ENCODE results near the gene RRP9.
A peak's percentile ranks its signal among the peaks of the same experiment; 100 is the strongest.

RRP9 gene

DNA sequence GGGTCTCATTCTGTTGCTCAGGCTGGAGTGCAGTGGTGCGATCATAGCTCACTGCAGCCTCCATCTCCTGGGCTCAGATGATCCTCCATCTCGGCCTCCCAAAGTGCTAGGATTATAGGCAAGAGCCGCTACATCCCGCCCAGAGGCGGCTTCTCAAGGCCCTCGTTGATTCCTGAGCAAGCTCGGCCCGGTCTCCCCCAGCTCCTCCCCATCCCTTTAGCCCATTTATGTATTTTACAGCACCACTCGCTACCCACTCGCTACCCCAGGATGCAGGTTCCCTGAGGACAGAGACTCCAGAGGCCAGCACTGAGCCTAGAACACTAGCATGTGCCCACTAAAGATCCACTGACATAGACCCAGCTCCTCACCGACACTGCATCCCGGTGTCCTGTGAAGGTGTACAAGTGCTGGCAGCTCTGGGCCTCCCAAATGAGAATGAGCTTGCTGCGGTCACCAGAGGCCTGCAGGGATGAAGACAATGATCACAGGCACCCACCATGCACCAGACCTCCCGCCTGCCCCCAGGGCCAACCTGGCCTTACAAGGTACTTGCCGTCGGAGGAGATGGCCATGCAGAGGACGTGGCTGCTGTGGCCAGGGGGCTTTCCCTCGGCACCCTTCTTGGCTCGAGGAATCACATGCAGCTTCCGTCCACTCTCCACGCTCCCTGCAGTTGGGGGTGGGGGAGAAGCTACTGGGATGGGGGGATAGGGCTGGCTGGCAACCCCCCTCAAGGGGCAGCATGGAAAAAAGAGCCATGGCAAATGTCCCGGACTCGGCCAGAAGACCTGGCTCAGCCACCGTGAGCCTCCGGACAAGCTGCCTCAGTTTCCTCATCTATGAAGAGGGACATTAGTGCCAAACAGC, 5.6 kb downstream of the RRP9 start:
- H3K4me3 ChIP-seq: no peak overlapping the region
- DNase-seq: peak in 1 of 2 donors; percentile 35
- H3K4me1 ChIP-seq: peaks cover 0 to 14% (median 13%) of the 10 kb centered on the region in 4 donors
- no peak overlapping the region for H3K27ac ChIP-seq
- intact Hi-C loops (cut with DNase I; ENCODE audit: low total_unique reads): no loop called here
- TF ChIP-seq, protein P1, sequence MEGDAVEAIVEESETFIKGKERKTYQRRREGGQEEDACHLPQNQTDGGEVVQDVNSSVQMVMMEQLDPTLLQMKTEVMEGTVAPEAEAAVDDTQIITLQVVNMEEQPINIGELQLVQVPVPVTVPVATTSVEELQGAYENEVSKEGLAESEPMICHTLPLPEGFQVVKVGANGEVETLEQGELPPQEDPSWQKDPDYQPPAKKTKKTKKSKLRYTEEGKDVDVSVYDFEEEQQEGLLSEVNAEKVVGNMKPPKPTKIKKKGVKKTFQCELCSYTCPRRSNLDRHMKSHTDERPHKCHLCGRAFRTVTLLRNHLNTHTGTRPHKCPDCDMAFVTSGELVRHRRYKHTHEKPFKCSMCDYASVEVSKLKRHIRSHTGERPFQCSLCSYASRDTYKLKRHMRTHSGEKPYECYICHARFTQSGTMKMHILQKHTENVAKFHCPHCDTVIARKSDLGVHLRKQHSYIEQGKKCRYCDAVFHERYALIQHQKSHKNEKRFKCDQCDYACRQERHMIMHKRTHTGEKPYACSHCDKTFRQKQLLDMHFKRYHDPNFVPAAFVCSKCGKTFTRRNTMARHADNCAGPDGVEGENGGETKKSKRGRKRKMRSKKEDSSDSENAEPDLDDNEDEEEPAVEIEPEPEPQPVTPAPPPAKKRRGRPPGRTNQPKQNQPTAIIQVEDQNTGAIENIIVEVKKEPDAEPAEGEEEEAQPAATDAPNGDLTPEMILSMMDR (IDR thresholded peaks at IDR 0.05): no peak
- peaks cover 45 to 76% (median 61%) of the 10 kb centered on the region in 3 donors for H3K36me3 ChIP-seq
- no peaks in the 10 kb centered on the region for H3K9me3 ChIP-seq
- H3K27me3 ChIP-seq: no peaks in the 10 kb centered on the region

DNA sequence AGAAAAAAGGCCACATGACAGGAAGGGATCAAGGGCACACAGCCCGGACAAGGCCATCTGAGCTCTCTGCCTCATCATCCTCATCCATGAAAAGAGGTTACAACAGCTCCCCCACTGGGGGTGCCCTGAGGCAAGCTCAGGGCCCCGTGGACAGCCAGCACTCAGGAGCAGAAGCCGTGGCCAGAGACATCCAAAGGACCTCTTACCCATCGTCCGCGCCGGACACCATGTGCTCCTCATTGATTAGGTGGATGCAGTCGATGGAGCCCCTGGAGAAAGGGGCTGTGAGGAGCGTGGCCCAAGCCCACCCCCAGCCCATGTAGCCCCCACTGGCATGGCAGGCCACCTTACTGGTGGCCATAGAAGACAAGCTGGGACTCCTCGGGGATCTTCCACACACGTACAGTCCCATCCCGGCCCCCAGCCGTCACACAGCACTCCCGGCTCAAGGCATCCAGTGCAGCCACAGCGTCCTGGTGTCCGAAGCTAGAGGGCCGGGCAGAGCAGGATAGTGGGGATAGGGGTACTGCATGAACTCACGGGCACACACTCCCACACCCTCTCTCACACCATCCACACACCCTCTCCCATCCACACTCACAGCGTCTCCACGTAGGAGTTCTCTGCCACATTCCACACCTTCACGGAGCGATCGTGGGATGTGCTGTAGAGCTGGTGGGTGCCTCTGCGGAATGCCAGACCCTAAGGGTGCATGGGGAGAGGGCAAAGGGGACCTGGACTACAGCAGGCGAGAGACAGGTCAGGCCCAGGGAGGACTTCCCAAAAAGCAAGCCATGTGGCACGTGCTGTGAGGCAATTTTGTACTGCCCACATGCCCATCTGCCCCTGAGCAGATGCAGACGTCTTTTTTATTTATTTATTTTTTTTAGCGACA, 6.5 kb downstream of the RRP9 start:
- intact Hi-C loops (cut with DNase I; ENCODE audit: low total_unique reads): no loop called here

DNA sequence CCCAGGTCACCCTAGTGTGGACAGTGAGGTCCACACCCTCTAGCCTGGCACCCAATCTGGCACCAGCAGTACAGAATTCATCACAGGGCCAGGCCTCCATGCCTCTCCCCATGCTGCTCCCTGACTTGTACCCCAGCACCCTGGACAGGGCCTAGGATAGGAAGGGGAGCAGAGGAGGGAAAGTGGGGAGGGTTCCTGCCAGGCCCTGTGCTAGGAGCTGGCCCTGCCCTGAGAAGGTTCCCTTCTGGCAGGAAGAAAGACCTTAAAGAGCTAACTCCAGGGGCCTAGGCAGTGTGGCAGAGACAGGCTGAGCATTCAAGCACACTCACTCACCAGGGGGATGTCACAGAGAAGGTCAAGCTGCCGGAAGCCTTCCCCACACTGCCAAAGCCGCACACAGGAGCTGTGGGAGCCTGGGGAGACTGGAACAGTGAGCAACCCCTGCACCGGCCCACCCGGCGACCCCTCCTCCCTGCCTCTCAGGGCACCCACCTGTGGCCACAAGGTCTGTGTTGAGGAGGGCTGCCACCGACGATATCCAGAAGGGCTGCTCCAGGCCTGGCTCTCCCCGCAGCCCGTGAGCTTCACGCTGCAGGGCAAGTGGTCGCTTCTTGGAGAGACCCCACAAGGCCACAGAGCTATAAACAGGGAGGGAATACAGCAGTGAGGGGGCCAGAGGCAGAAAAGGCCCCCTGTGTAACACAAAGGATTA, 7.4 kb downstream of the RRP9 start:
- no peak overlapping the region for H3K4me3 ChIP-seq
- H3K36me3 ChIP-seq: peaks cover 45 to 76% (median 61%) of the 10 kb centered on the region in 3 donors
- H3K27ac ChIP-seq: no peak overlapping the region
- TF ChIP-seq, protein P1 (IDR thresholded peaks at IDR 0.05): no peak
- DNase-seq: peak in 1 of 2 donors; percentile 48
- no peaks in the 10 kb centered on the region for H3K9me3 ChIP-seq
- no peaks in the 10 kb centered on the region for H3K27me3 ChIP-seq
- H3K4me1 ChIP-seq: no peaks in the 10 kb centered on the region
- intact Hi-C loops (cut with DNase I; ENCODE audit: low total_unique reads): no loop called here

More for the DNA sequence above, 6.5 kb downstream of the RRP9 start:
- Histone ChIP-seq H3K9me3 (no peaks in the 10 kb centered on the region), H3K27ac (no peak overlapping the region), H3K27me3 (no peaks in the 10 kb centered on the region), H3K36me3 (peaks cover 45 to 76% (median 61%) of the 10 kb centered on the region in 3 donors), H3K4me1 (peaks cover 0 to 6% (median 4%) of the 10 kb centered on the region in 4 donors), H3K4me3 (no peak overlapping the region)
- DNase-seq: peak in 1 of 2 donors; percentile 57
- TF ChIP-seq, protein P1 (IDR thresholded peaks at IDR 0.05): no peak

DNA sequence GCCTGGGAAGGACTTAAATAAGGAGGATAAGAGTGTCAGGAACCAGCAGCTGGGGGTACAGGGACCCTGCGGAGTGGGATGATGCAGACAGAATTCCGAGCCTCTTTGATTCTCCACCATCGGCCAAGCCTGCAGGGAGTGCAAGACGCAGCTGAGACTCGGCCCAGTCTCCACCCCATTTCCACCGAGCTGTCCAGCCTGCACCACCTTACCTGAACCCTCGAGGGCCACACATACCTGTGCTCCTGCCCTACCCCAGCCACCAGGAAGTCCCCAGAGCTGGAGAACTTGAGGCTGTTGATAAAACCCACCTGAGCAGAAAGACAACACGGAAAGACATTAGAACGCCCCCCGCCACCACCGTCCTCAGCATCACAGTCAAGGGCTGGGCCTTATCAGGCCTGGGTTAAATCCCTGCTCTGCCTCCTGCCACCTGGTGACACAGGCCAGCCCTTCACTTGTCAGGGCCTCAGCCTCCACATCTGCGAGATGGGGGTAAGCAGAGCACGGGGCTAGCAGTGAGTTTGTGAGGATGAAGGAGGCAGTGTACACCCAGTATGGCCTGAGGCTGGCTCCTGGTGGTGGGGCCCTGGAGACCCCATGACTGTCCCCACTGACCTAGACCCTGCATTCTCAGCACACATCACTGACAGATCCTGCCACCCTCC, 8.1 kb downstream of the RRP9 start:
- no peaks in the 10 kb centered on the region for H3K4me1 ChIP-seq
- no peaks in the 10 kb centered on the region for H3K9me3 ChIP-seq
- no peaks in the 10 kb centered on the region for H3K27me3 ChIP-seq
- no peak overlapping the region for H3K4me3 ChIP-seq
- TF ChIP-seq, protein P1 (IDR thresholded peaks at IDR 0.05): no peak
- H3K27ac ChIP-seq: no peak overlapping the region
- intact Hi-C loops (cut with DNase I; ENCODE audit: low total_unique reads): no loop called here
- peak in 1 of 2 donors; percentile 53 for DNase-seq
- H3K36me3 ChIP-seq: peaks cover 45 to 76% (median 61%) of the 10 kb centered on the region in 3 donors

All from tibial artery (tissue), 4 donors.